ENCODE results near the gene NPLOC4.
A peak's percentile ranks its signal among the peaks of the same experiment; 100 is the strongest.

NPLOC4 gene

GRCh38 chr17:81511554-81511803, 125.4 kb downstream of the NPLOC4 start:
- no peak for TF ChIP-seq CTCF (IDR thresholded peaks at IDR 0.05; ENCODE audit: borderline replicate concordance, insufficient read depth, low read depth, low read length)
- peak overlapping the region; percentile 61 for H3K4me3 ChIP-seq (ENCODE audit: low read depth, low read length)

- H3K4me3 ChIP-seq (ENCODE audit: low read depth, low read length), result peak overlapping the region; percentile 61
- no peak for TF ChIP-seq CTCF (IDR thresholded peaks at IDR 0.05; ENCODE audit: borderline replicate concordance, insufficient read depth, low read depth, low read length)
These were observed 125.9 kb downstream of the NPLOC4 start for GRCh38 chr17:81510785-81511553.

GRCh38 chr17:81509972-81510784, 126.7 kb downstream of the NPLOC4 start:
- no peak for TF ChIP-seq CTCF (IDR thresholded peaks at IDR 0.05; ENCODE audit: borderline replicate concordance, insufficient read depth, low read depth, low read length)
- H3K4me3 ChIP-seq (ENCODE audit: low read depth, low read length), result peak overlapping the region; percentile 61

- TF ChIP-seq CTCF (IDR thresholded peaks at IDR 0.05; ENCODE audit: borderline replicate concordance, insufficient read depth, low read depth, low read length), result no peak
- peak overlapping the region; percentile 61 for H3K4me3 ChIP-seq (ENCODE audit: low read depth, low read length)
These were observed 127.5 kb downstream of the NPLOC4 start for GRCh38 chr17:81509207-81509971.

- no peak for TF ChIP-seq CTCF (IDR thresholded peaks at IDR 0.05; ENCODE audit: borderline replicate concordance, insufficient read depth, low read depth, low read length)
- peak overlapping the region; percentile 61 for H3K4me3 ChIP-seq (ENCODE audit: low read depth, low read length)
These were observed 128.2 kb downstream of the NPLOC4 start for GRCh38 chr17:81508639-81509206.
